DND-41 (cell line): Measurements from ENCODE around the gene SLC17A9.

Source experiments
- EZH2 ChIP-seq: IDR thresholded peaks from 3 replicates; pipeline ENCODE4 v1.6.1; 2012; ENCODE audit warnings: borderline replicate concordance, low read depth, mild to moderate bottlenecking, moderate library complexity, low read length, inconsistent platforms; ENCODE audit not compliant: severe bottlenecking
- TF ChIP-seq, protein P1 (sequence below): IDR thresholded peaks from 2 replicates; pipeline ENCODE4 v1.5.1; 2012; ENCODE audit warnings: borderline replicate concordance, low read length, moderate library complexity, mild to moderate bottlenecking; ENCODE audit not compliant: poor library complexity, severe bottlenecking; ENCODE audit errors: extremely low read depth

DNA sequence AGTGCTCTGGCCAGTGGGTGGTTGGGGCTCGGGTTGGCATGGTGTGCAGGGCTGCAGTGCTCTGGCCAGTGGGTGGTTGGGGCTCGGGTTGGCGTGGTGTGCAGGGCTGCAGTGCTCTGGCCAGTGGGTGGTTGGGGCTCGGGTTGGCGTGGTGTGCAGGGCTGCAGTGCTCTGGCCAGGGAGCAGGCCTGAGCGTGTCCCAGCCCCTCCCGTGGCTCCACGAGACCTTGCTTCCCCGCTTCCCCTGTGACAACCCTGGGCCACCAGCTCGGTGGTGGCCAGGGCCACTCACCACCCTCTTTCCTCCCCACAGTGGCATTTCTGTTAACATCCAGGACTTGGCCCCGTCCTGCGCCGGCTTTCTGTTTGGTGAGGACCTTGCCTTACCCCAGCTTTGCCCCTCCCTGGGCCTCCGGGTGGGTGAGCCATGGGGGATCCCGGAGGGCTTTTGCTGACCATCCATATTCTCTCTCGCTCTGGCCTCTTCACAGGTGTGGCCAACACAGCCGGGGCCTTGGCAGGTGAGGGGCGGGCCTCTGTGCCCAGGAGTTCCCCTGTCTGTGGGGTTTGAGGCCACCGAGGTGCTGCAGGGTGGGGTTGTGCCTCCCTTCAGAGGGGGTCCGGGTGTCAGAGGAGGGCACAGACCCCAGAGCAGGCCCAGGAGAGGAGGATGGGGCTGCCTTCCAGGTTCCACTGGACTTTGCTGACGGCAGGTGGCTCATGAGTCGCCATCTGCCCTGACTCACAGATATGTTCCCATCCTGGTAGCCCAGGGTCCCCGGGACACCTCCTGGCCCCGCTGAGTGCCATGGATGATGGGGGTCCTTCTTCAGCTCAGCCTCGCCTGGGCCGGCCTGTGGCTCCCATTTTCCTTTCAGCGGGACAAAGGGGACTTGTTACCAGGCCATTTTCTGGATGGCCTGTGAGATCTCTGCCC lies 14.0 kb downstream of the SLC17A9 start:
- TF ChIP-seq, protein P1, sequence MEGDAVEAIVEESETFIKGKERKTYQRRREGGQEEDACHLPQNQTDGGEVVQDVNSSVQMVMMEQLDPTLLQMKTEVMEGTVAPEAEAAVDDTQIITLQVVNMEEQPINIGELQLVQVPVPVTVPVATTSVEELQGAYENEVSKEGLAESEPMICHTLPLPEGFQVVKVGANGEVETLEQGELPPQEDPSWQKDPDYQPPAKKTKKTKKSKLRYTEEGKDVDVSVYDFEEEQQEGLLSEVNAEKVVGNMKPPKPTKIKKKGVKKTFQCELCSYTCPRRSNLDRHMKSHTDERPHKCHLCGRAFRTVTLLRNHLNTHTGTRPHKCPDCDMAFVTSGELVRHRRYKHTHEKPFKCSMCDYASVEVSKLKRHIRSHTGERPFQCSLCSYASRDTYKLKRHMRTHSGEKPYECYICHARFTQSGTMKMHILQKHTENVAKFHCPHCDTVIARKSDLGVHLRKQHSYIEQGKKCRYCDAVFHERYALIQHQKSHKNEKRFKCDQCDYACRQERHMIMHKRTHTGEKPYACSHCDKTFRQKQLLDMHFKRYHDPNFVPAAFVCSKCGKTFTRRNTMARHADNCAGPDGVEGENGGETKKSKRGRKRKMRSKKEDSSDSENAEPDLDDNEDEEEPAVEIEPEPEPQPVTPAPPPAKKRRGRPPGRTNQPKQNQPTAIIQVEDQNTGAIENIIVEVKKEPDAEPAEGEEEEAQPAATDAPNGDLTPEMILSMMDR, result no peak
- TF ChIP-seq EZH2, result no peak
